ENCODE measurements around the gene WDR81. TPM values are rescaled to one million over a fixed set of nuclear protein-coding genes. Genes with fewer than 3 reads are reported as not detected.
A peak's percentile ranks its signal among the peaks of the same experiment; 100 is the strongest.
"Not testable (repeated sequence)": the region's sequence is repeated elsewhere in the genome, so short reads cannot be mapped to it uniquely, and the experiment has no call there.

WDR81 gene
- 11.8 TPM for total RNA-seq
- polyA plus RNA-seq = 37.7 TPM

- H3K4me3 ChIP-seq (ENCODE audit: low read depth, low read length) = peak within 1 kb of the TSS; percentile 66
- DNase-seq (ENCODE audit: extremely low spot score) = no peak
- peak within 1 kb of the TSS; percentile 82 for H3K27ac ChIP-seq (ENCODE audit: low read depth)
- peaks cover 3% of the 10 kb centered on the region for H3K36me3 ChIP-seq (ENCODE audit: insufficient read depth)
- under 1% methylated on average over 55 of the region's 57 CpGs for WGBS
- H3K4me1 ChIP-seq (ENCODE audit: insufficient read depth) = peaks cover 2% of the 10 kb centered on the region
Measured at GRCh38 chr17:1724351-1724868, at the start of gene WDR81. Gene WDR81 (plus strand): TSS chr17:1724704. CDS start chr17:1724960, 256 bp downstream.

GRCh38 chr17:1676401-1676800 lies 48.1 kb upstream of the WDR81 start:
- Histone ChIP-seq H3K4me3 (ENCODE audit: low read depth, low read length) (no peak overlapping the region), H3K27ac (ENCODE audit: low read depth) (no peak overlapping the region), H3K36me3 (ENCODE audit: insufficient read depth) (peaks cover 34% of the 10 kb centered on the region), H3K4me1 (ENCODE audit: insufficient read depth) (no peaks in the 10 kb centered on the region)
- no peak for DNase-seq (ENCODE audit: extremely low spot score)
- WGBS = 93% methylated on average over 13 of the region's 13 CpGs

- 78% methylated on average over 5 of the region's 5 CpGs for WGBS
- peaks cover 12% of the 10 kb centered on the region for H3K36me3 ChIP-seq (ENCODE audit: insufficient read depth)
- DNase-seq (ENCODE audit: extremely low spot score) = no peak
- H3K27ac ChIP-seq (ENCODE audit: low read depth) = no peak overlapping the region
- H3K4me3 ChIP-seq (ENCODE audit: low read depth, low read length) = peak overlapping the region; percentile 84
- peaks cover 3% of the 10 kb centered on the region for H3K4me1 ChIP-seq (ENCODE audit: insufficient read depth)
Measured at GRCh38 chr17:1683459-1683858, 41.0 kb upstream of the WDR81 start.

GRCh38 chr17:1684378-1685189 lies 39.9 kb upstream of the WDR81 start, which contains the start of gene PRPF8:
Gene PRPF8 (minus strand): TSS chr17:1684867. CDS start chr17:1684571, 296 bp downstream.
- Histone ChIP-seq H3K4me1 (ENCODE audit: insufficient read depth) (peaks cover 3% of the 10 kb centered on the region), H3K27ac (ENCODE audit: low read depth) (peak within 1 kb of the TSS; percentile 94), H3K4me3 (ENCODE audit: low read depth, low read length) (peak within 1 kb of the TSS; percentile 84), H3K36me3 (ENCODE audit: insufficient read depth) (peaks cover 10% of the 10 kb centered on the region)
- under 1% methylated on average over 72 of the region's 72 CpGs for WGBS
- peak; percentile 95 for DNase-seq (ENCODE audit: extremely low spot score)

GRCh38 chr17:1686086-1686485 lies 38.4 kb upstream of the WDR81 start:
- Histone ChIP-seq H3K4me3 (ENCODE audit: low read depth, low read length) (no peak overlapping the region), H3K27ac (ENCODE audit: low read depth) (no peak overlapping the region), H3K4me1 (ENCODE audit: insufficient read depth) (peaks cover 3% of the 10 kb centered on the region), H3K36me3 (ENCODE audit: insufficient read depth) (peaks cover 6% of the 10 kb centered on the region)
- DNase-seq (ENCODE audit: extremely low spot score) = no peak
- 77% methylated on average over 7 of the region's 7 CpGs for WGBS

- H3K4me3 ChIP-seq (ENCODE audit: low read depth, low read length); DNase-seq (ENCODE audit: extremely low spot score); H3K27ac ChIP-seq (ENCODE audit: low read depth); H3K36me3 ChIP-seq (ENCODE audit: insufficient read depth); H3K4me1 ChIP-seq (ENCODE audit: insufficient read depth): not testable (repeated sequence)
- 73% methylated on average over 6 of the region's 6 CpGs for WGBS
Measured at GRCh38 chr17:1688405-1688804, 36.1 kb upstream of the WDR81 start.

GRCh38 chr17:1690544-1691221 lies 33.8 kb upstream of the WDR81 start:
- no peak overlapping the region for H3K27ac ChIP-seq (ENCODE audit: low read depth)
- no peaks in the 10 kb centered on the region for H3K4me1 ChIP-seq (ENCODE audit: insufficient read depth)
- 85% methylated on average over 4 of the region's 8 CpGs for WGBS
- no peaks in the 10 kb centered on the region for H3K36me3 ChIP-seq (ENCODE audit: insufficient read depth)
- H3K4me3 ChIP-seq (ENCODE audit: low read depth, low read length) = no peak overlapping the region
- DNase-seq (ENCODE audit: extremely low spot score) = no peak

GRCh38 chr17:1693339-1693738 lies 31.2 kb upstream of the WDR81 start:
- Histone ChIP-seq H3K4me3 (ENCODE audit: low read depth, low read length) (no peak overlapping the region), H3K27ac (ENCODE audit: low read depth) (no peak overlapping the region), H3K36me3 (ENCODE audit: insufficient read depth) (no peaks in the 10 kb centered on the region), H3K4me1 (ENCODE audit: insufficient read depth) (no peaks in the 10 kb centered on the region)
- 90% methylated on average over 7 of the region's 7 CpGs for WGBS
- no peak for DNase-seq (ENCODE audit: extremely low spot score)

- no peak for DNase-seq (ENCODE audit: extremely low spot score)
- no peaks in the 10 kb centered on the region for H3K36me3 ChIP-seq (ENCODE audit: insufficient read depth)
Measured at GRCh38 chr17:1695365-1695764, 29.1 kb upstream of the WDR81 start.

GRCh38 chr17:1697681-1698080 lies 26.8 kb upstream of the WDR81 start:
- DNase-seq (ENCODE audit: extremely low spot score) = no peak
- Histone ChIP-seq H3K27ac (ENCODE audit: low read depth) (no peak overlapping the region), H3K36me3 (ENCODE audit: insufficient read depth) (no peaks in the 10 kb centered on the region), H3K4me1 (ENCODE audit: insufficient read depth) (no peaks in the 10 kb centered on the region), H3K4me3 (ENCODE audit: low read depth, low read length) (no peak overlapping the region)
- 40% methylated on average over 5 of the region's 5 CpGs for WGBS

More at GRCh38 chr17:1695365-1695764, 29.1 kb upstream of the WDR81 start:
- Histone ChIP-seq H3K27ac (ENCODE audit: low read depth) (no peak overlapping the region), H3K4me3 (ENCODE audit: low read depth, low read length) (no peak overlapping the region), H3K4me1 (ENCODE audit: insufficient read depth) (no peaks in the 10 kb centered on the region)
- WGBS = 80% methylated on average over 8 of the region's 8 CpGs

- H3K36me3 ChIP-seq (ENCODE audit: insufficient read depth); H3K4me3 ChIP-seq (ENCODE audit: low read depth, low read length); DNase-seq (ENCODE audit: extremely low spot score); H3K4me1 ChIP-seq (ENCODE audit: insufficient read depth); H3K27ac ChIP-seq (ENCODE audit: low read depth): not testable (repeated sequence)
- 89% methylated on average over 5 of the region's 5 CpGs for WGBS
Measured at GRCh38 chr17:1699891-1700290, 24.6 kb upstream of the WDR81 start.

GRCh38 chr17:1703063-1703462 lies 21.4 kb upstream of the WDR81 start:
- WGBS = 40% methylated on average over 4 of the region's 4 CpGs

GRCh38 chr17:1705004-1705403 lies 19.5 kb upstream of the WDR81 start:
- Histone ChIP-seq H3K27ac (ENCODE audit: low read depth) (no peak overlapping the region), H3K36me3 (ENCODE audit: insufficient read depth) (no peaks in the 10 kb centered on the region), H3K4me3 (ENCODE audit: low read depth, low read length) (no peak overlapping the region), H3K4me1 (ENCODE audit: insufficient read depth) (no peaks in the 10 kb centered on the region)
- DNase-seq (ENCODE audit: extremely low spot score) = no peak
- 79% methylated on average over 7 of the region's 7 CpGs for WGBS

More at GRCh38 chr17:1703063-1703462, 21.4 kb upstream of the WDR81 start:
- no peak overlapping the region for H3K4me3 ChIP-seq (ENCODE audit: low read depth, low read length)
- no peaks in the 10 kb centered on the region for H3K36me3 ChIP-seq (ENCODE audit: insufficient read depth)
- DNase-seq (ENCODE audit: extremely low spot score) = no peak
- no peak overlapping the region for H3K27ac ChIP-seq (ENCODE audit: low read depth)
- no peaks in the 10 kb centered on the region for H3K4me1 ChIP-seq (ENCODE audit: insufficient read depth)

- DNase-seq (ENCODE audit: extremely low spot score) = no peak
- WGBS = 83% methylated on average over 5 of the region's 5 CpGs
Measured at GRCh38 chr17:1707107-1707506, 17.4 kb upstream of the WDR81 start.

More at GRCh38 chr17:1707107-1707506, 17.4 kb upstream of the WDR81 start:
- Histone ChIP-seq H3K4me1 (ENCODE audit: insufficient read depth) (no peaks in the 10 kb centered on the region), H3K36me3 (ENCODE audit: insufficient read depth) (no peaks in the 10 kb centered on the region), H3K4me3 (ENCODE audit: low read depth, low read length) (no peak overlapping the region), H3K27ac (ENCODE audit: low read depth) (no peak overlapping the region)

All from urinary bladder (tissue), 4 donors.